ENCODE results near the gene IL22.

GRCh38 chr12:68231229-68231628 is 22.2 kb downstream of the IL22 start:
- no peak for TF ChIP-seq EZH2 (IDR thresholded peaks at IDR 0.05; ENCODE audit: low read depth, low read length, severe bottlenecking)
- TF ChIP-seq, protein P1, sequence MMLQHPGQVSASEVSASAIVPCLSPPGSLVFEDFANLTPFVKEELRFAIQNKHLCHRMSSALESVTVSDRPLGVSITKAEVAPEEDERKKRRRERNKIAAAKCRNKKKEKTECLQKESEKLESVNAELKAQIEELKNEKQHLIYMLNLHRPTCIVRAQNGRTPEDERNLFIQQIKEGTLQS (IDR thresholded peaks at IDR 0.05; ENCODE audit: insufficient read depth, low read depth, low read length), result no peak
- TF ChIP-seq CTCF (IDR thresholded peaks at IDR 0.05; ENCODE audit: control extremely low read depth in 1 of 3, insufficient read depth in 1 of 3, low read depth in 1 of 3, low read length in 3 of 3), result no peak
- TF ChIP-seq SP2 (IDR thresholded peaks at IDR 0.05; ENCODE audit: low read length), result no peak
- no peak for TF ChIP-seq EP300 (IDR thresholded peaks at IDR 0.05; ENCODE audit: borderline replicate concordance in 1 of 2, low read depth in 2 of 2, low read length in 2 of 2)
- TF ChIP-seq POU5F1 (IDR thresholded peaks at IDR 0.05; ENCODE audit: low read depth, low read length), result no peak
- no peak for TF ChIP-seq GABPA (IDR thresholded peaks at IDR 0.05; ENCODE audit: borderline replicate concordance, insufficient read depth, low read length)
- TF ChIP-seq ASH2L (IDR thresholded peaks at IDR 0.05; ENCODE audit: low read length), result no peak
- TF ChIP-seq POLR2AphosphoS5 (IDR thresholded peaks at IDR 0.05; ENCODE audit: low read depth, low read length), result no peak
- no peak for TF ChIP-seq EGR1 (IDR thresholded peaks at IDR 0.05; ENCODE audit: borderline replicate concordance, low read depth, low read length)
- TF ChIP-seq CHD2 (IDR thresholded peaks at IDR 0.05; ENCODE audit: low read length), result no peak
